ENCODE results near the gene FLII.

The FLII gene

GRCh38 chr17:18241229-18241871 lies 17.2 kb downstream of the FLII start:
- DNase-seq (ENCODE audit: low read depth), result no peak

- no peak for DNase-seq (ENCODE audit: low read depth)
These were observed 18.1 kb downstream of the FLII start for GRCh38 chr17:18240449-18240848.

DNA sequence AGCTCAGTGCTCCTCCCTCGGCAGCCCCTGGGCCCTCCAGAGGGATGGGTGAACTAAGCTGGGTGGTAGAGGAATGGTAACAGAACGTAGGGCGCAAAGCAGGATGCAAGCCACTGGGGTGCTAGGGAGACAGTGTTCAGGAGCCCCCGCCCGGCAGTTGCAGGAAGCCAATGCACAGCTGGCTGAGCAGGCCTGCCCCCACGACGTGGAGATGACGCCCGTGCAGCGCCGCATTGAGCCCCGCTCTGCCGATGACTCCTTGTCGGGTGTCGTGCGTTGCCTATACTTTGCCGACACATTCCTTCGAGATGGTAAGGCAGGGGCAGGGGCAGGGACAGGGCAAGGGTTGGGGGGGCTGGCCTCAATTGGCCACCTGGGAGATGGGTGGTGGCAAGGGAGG lies 20.2 kb downstream of the FLII start:
- DNase-seq (ENCODE audit: low read depth), result no peak

GRCh38 chr17:18237461-18237860 lies 21.1 kb downstream of the FLII start:
- no peak for DNase-seq (ENCODE audit: low read depth)

DNA sequence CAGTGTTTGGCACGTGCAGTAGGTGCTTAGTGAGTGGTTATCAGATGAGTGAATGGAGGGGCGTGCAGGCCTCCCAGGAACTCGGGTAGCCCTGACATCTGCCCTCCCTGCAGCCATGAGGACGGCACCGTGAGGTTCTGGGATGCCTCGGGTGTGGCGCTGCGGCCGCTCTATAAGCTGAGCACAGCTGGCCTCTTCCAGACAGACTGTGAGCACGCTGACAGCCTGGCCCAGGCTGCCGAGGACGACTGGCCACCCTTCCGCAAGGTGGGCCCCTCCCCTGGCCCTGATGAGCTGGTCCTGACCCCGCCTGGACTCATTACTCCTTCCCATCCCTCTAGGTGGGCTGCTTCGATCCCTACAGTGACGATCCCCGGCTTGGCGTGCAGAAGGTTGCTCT lies 22.0 kb downstream of the FLII start:
- DNase-seq (ENCODE audit: low read depth), result no peak

- DNase-seq (ENCODE audit: low read depth), result no peak
These were observed 22.7 kb downstream of the FLII start for GRCh38 chr17:18235743-18236256.

DNA sequence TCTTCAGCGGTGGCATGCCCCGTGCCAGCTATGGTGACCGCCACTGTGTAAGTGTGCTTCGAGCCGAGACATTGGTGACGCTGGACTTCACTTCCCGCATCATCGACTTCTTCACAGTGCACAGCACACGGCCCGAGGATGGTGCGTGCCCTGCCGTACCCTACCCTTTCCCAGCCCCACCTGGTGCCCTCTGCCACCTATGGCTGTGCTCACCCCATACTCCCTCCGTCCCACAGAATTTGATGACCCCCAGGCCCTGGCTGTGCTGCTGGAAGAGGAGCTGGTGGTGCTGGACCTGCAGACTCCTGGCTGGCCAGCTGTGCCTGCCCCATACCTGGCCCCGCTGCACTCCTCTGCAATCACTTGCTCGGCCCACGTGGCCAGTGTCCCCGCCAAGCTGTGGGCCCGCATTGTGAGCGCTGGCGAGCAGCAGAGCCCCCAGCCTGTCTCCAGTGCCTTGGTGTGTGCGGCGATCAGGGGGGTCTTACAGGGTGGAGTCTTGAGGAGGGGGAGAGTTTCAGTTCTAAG lies 23.6 kb downstream of the FLII start:
- DNase-seq (ENCODE audit: low read depth), result no peak

DNA sequence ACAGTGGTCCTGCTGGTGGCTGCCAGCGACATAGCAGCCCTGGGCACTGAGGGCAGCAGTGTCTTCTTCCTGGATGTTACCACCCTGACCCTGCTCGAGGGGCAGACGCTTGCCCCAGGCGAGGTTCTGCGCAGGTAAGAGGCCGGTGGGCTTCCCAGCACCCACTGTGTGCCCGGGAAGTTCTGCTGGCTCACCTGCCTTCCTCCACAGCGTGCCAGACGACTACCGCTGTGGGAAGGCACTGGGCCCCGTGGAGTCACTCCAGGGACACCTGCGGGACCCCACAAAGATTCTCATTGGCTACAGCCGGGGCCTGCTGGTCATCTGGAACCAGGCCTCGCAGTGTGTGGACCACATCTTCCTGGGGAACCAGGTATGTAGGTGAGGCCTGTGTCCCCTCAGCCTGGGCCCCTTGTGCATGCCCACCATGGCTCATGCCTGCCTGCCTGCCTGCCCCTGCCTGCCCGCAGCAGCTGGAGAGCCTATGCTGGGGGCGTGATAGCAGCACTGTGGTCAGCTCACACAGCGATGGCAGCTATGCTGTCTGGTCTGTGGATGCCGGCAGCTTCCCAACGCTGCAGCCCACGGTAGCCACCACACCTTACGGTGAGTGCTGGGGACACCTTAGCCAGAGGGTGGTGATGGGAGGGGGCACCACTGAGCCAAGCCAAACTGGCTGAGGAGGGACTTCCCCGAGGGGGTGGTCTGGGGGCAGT lies 24.6 kb downstream of the FLII start:
- no peak for DNase-seq (ENCODE audit: low read depth)

DNA sequence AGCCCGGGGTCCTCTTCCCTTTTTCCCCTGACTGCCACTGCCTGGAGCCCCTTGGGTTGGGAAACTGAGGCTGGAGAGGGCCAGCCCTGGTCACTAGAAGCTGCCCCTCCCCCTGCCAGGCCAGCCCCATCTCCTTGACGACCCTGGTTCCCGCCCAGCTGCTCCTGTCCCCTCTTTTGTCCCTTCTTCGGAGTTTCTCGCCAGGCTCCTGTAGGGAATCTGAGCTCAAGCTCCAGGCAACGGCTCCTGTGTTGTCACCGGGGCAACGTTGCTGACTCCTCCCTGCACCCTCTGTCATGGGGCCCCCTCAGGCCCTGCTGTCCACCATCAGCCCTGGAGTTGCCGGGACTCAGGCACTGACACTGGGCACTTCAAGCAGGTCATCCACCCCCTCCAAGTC lies 27.4 kb downstream of the FLII start:
- no peak for DNase-seq (ENCODE audit: low read depth)

DNA sequence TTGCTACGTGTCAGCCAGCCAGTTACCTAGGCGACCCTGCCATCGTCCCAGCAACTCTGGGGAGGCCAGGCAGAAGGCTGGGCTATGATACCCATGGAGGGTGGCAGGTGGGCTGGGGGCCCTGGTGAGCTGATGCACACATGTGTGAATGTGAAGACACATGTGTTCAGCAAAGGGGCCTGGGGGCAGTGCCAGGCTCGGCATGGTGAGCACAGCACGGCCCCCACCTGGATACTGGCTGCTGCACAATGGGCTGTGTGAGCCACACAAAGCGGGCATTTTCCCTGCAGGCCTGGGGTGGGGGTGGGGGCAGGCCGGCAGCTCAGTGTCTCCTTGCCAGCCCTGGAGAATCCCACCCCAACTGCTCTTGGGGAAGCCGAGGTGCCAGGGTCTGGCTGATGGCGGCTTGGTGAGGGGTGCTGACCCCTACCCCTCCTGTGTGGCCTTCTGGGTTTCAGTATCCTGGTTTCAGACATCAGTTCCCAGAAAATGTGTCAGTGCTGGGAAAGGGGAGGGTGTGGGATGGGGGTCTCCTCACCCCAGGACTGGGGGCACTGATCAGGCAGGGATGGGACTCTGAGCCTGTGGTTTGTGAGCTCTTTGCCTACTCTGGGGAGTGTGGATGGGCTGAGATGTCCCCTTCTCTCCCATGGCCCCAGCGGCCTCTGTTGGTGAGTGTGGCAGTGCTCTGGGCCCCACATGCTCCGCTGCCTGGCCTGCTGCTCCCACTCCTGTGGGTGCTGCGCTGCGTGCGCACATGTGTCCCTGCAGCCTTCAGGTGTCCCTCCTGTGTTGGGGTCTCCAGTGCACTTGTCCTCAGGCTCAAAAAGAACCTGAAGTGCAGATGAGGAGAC lies 28.0 kb downstream of the FLII start:
- no peak for DNase-seq (ENCODE audit: low read depth)

DNA sequence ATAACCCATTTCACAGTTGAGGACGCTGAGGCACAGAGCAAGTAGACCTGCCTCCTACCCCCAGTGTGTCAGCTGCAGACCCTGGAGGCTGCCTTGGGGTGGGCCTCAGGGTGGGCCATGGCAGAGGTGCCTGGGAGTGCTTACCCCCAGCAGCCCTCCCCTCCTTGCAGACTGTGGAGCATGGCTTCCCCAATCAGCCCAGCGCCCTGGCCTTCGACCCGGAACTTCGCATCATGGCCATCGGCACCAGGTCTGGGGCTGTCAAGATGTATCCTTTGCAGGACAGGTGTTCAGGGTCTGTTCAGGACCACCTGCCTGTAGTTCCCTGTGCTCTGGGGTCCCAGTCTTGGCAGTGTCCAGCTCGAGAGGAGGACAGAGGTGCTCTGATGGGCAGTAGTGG lies 28.8 kb downstream of the FLII start:
- no peak for DNase-seq (ENCODE audit: low read depth)

GRCh38 chr17:18229254-18229653 lies 29.3 kb downstream of the FLII start:
- DNase-seq (ENCODE audit: low read depth), result no peak

GRCh38 chr17:18228176-18228682 lies 30.3 kb downstream of the FLII start:
- no peak for DNase-seq (ENCODE audit: low read depth)

- no peak for DNase-seq (ENCODE audit: low read depth)
These were observed 30.9 kb downstream of the FLII start for GRCh38 chr17:18227635-18228034.

- no peak for DNase-seq (ENCODE audit: low read depth)
These were observed 32.1 kb downstream of the FLII start for GRCh38 chr17:18226284-18226945.

GRCh38 chr17:18225642-18226283 lies 32.8 kb downstream of the FLII start:
- DNase-seq (ENCODE audit: low read depth), result no peak

- peak; percentile 96 for DNase-seq (ENCODE audit: low read depth)
These were observed 33.4 kb downstream of the FLII start, which contains the start of gene LLGL1 for GRCh38 chr17:18225121-18225641. Gene LLGL1 (plus strand): TSS chr17:18225635. CDS start chr17:18225683, 48 bp downstream.

DNA sequence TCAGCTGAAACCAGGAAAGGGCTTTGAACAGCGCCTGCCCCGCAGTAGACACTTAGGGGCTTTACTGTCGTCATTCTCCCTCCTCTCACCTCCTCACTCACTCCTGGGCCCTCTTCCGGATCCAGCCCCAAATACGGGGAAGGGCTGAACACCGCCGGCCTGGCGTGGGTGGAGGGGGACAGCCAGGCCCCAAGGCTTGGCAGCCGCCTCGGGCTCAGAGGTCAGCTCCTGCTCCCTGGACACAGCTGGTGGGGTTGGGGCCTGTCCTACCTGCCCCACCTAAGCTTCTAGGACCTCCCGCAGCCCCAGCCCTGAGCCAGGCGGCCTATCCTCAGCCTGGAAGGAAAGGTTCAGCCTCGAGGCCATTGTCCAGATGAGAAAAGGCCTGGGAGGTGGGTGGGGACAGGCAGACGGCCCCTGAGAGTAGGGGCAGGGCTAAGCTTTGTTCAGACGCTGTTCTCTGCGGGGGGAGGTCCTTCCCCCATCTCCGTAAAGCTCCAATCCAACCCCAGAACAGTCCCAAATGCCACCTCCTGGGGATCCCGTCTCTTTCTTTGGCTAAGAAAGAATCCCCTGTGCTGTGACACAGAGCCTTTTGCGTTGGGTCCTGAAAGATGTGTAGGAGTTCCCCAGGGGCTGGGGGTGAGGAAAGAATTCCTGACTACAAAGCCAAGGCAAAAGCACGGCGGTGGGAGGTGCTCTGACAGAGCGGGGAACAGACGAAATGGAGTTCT lies 34.0 kb downstream of the FLII start:
- no peak for DNase-seq (ENCODE audit: low read depth)

DNA sequence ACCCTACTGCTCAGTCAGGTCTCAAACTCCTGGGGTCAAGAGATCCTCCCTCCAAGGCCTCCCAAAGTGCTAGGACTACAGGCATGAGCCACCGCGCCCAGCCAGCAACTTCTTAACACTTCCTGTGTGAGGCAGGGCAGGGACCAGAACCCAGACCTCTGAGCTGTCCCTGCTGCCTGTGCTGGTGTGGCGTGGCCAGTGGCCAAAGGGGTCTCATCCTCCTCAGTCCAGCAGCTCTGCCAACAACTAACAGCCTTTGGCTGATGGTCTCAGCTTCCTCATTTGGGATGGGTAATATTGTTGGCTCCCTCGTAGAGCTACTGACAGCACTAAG lies 34.5 kb downstream of the FLII start:
- DNase-seq (ENCODE audit: low read depth), result no peak

GRCh38 chr17:18218756-18219415 lies 39.7 kb downstream of the FLII start:
- DNase-seq (ENCODE audit: low read depth), result no peak
